Ishikawa (cell line): ENCODE data around the gene TCP11.

ENCODE experiments used
- CREB1 ChIP-seq: IDR thresholded peaks from 2 replicates; pipeline ENCODE4 v1.6.1; 2012; ENCODE audit warnings: low read depth
- RAD21 ChIP-seq: IDR thresholded peaks from 2 replicates; pipeline ENCODE4 v1.6.1; 2012; ENCODE audit warnings: low read depth
- TAF1 ChIP-seq: IDR thresholded peaks from 2 replicates; pipeline ENCODE4 v1.6.1; 2012; ENCODE audit warnings: low read depth, mild to moderate bottlenecking
- YY1 ChIP-seq: IDR thresholded peaks from 2 replicates; pipeline ENCODE4 v1.6.1; 2012; ENCODE audit warnings: low read depth

DNA sequence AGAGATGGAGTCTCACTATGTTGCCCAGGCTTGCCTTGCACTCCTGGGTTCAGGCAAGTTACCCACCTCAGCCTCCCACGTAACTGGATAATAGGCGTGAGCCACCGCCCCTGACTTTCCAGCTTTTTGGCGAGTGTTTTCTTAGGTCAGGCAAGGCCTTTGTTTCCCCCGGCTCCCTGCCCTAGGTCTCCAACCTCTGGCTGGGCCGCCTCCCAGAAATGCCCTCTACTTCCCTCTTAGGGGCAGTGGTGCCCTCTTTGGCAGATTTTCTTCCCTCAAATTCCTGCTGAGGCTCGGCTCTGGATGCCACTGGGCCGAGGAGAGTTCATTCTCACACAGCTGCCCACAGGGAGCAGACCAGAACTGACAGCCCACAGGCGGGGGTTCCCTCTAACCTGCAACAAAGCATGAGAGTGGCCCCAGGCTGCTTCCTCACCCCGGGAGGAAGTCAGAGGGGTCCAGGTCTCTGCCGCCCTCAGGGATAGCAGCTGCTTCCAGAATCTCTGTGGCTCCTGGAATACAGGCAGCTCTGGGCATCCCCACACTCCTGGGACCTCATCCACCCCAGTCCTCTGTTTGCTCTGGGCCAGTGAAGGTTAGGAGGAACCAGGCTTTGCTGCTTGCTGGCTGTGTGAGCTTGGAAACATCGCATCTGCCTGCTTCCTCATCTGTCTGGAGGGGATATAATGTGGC lies 56.5 kb downstream of the TCP11 start:
- TF ChIP-seq CREB1 (no peak), YY1 (no peak), RAD21 (no peak), TAF1 (no peak)
